HL-60 (cell line): ENCODE results near the gene MSH3.

Experiments
- DNase-seq, 2 experiments: peaks; one replicate each; pipeline ENCODE4 v3.0.0-alpha.2; 2010 to 2020; ENCODE audit warnings: low read depth in 1 of 2, low spot score in 1 of 2
- H3K27ac ChIP-seq: fragments of 250-450 bp; sonication (Bioruptor Pico); replicated peaks from 2 replicates; pipeline ENCODE4 v1.5.1; 2020; ENCODE audit warnings: mild to moderate bottlenecking, moderate library complexity
- H3K27me3 ChIP-seq: fragments of 250-450 bp; sonication (Bioruptor Pico); 2 replicates; pipeline ENCODE4 v1.5.1; 2021; ENCODE audit warnings: mild to moderate bottlenecking, moderate library complexity; ENCODE audit not compliant: insufficient read depth, poor library complexity, severe bottlenecking
- H3K4me3 ChIP-seq: replicated peaks from 2 replicates; pipeline ENCODE4 v1.5.1; 2011; ENCODE audit warnings: mild to moderate bottlenecking, control low read depth, low read length; ENCODE audit not compliant: insufficient read depth
- CTCF ChIP-seq: IDR thresholded peaks from one replicate; pipeline ENCODE4 v1.5.1; 2011; ENCODE audit warnings: low read length, control low read depth, inconsistent platforms; ENCODE audit not compliant: insufficient read depth
- GABPA ChIP-seq: IDR thresholded peaks from 2 replicates; pipeline ENCODE4 v1.6.1; 2012; ENCODE audit warnings: low read depth
- POLR2AphosphoS5 ChIP-seq: IDR thresholded peaks from 2 replicates; pipeline ENCODE4 v1.6.1; 2012; ENCODE audit warnings: low read depth
- SPI1 ChIP-seq: IDR thresholded peaks from 2 replicates; pipeline ENCODE4 v1.6.1; 2012; ENCODE audit warnings: low read depth, mild to moderate bottlenecking, borderline replicate concordance
- TF ChIP-seq, protein P1 (sequence below): IDR thresholded peaks from 2 replicates; pipeline ENCODE4 v1.6.1; 2012; ENCODE audit warnings: low read depth; ENCODE audit not compliant: insufficient replicate concordance

Gene MSH3

GRCh38 chr5:80798166-80798565 lies 143.7 kb downstream of the MSH3 start:
- no peak for DNase-seq
- Histone ChIP-seq H3K4me3 (no peak overlapping the region), H3K27ac (no peak overlapping the region), H3K27me3 (no peaks in the 10 kb centered on the region)
- TF ChIP-seq, protein P1, sequence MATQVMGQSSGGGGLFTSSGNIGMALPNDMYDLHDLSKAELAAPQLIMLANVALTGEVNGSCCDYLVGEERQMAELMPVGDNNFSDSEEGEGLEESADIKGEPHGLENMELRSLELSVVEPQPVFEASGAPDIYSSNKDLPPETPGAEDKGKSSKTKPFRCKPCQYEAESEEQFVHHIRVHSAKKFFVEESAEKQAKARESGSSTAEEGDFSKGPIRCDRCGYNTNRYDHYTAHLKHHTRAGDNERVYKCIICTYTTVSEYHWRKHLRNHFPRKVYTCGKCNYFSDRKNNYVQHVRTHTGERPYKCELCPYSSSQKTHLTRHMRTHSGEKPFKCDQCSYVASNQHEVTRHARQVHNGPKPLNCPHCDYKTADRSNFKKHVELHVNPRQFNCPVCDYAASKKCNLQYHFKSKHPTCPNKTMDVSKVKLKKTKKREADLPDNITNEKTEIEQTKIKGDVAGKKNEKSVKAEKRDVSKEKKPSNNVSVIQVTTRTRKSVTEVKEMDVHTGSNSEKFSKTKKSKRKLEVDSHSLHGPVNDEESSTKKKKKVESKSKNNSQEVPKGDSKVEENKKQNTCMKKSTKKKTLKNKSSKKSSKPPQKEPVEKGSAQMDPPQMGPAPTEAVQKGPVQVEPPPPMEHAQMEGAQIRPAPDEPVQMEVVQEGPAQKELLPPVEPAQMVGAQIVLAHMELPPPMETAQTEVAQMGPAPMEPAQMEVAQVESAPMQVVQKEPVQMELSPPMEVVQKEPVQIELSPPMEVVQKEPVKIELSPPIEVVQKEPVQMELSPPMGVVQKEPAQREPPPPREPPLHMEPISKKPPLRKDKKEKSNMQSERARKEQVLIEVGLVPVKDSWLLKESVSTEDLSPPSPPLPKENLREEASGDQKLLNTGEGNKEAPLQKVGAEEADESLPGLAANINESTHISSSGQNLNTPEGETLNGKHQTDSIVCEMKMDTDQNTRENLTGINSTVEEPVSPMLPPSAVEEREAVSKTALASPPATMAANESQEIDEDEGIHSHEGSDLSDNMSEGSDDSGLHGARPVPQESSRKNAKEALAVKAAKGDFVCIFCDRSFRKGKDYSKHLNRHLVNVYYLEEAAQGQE: no peak
- no peak for TF ChIP-seq SPI1
- TF ChIP-seq CTCF: no peak
- TF ChIP-seq GABPA: no peak
- TF ChIP-seq POLR2AphosphoS5: no peak

DNA sequence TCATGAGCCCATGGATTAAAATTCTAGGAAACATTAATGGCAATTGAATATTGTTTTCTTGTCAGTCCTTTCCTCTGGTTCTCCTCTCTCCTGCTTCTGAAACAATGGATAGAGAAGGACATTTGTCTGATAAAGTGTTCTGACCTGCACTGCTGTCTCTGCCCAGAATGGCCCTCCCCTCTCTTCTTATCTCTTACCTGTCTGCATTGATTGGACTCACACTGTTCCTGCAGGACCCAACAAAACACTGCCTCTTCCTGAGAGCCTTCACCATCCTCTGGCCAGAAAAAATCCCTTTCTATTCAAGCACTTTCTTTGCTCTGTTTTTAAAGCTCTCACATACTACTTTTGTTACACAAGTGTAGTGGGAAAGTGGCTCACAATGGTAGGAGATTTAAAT lies 144.2 kb downstream of the MSH3 start:
- no peaks in the 10 kb centered on the region for H3K27me3 ChIP-seq
- no peak overlapping the region for H3K4me3 ChIP-seq
- TF ChIP-seq POLR2AphosphoS5: no peak
- H3K27ac ChIP-seq: no peak overlapping the region
- no peak for DNase-seq

DNA sequence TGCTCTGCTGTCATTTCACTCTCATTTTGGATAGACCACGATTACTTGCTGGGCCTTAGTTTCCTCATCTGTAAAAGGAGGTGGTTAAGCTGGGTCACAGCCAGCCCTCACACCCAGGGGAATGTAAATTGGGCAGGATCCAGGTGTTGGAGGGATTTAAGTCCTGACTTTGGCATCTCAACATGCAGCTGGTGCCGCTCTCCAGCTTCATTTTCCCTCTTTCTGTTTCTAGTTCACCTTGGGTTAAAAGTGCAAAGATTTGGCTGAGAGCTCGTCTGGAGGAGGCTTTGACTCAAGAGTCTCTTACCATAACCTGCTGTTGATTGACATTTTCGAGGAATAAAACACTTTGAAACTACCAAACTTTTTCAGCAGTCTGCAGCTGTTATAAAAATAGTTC lies 144.6 kb downstream of the MSH3 start:
- TF ChIP-seq CTCF: no peak
- no peak for TF ChIP-seq POLR2AphosphoS5
- no peak for TF ChIP-seq SPI1
- TF ChIP-seq GABPA: no peak
- TF ChIP-seq, protein P1: no peak
- Histone ChIP-seq H3K4me3 (no peak overlapping the region), H3K27ac (no peak overlapping the region), H3K27me3 (no peaks in the 10 kb centered on the region)
- DNase-seq: no peak

- Histone ChIP-seq H3K27ac (no peak overlapping the region), H3K4me3 (no peak overlapping the region), H3K27me3 (no peaks in the 10 kb centered on the region)
- no peak for TF ChIP-seq CTCF
- TF ChIP-seq, protein P1: no peak
- no peak for TF ChIP-seq GABPA
- TF ChIP-seq POLR2AphosphoS5: no peak
- TF ChIP-seq SPI1: no peak
- no peak for DNase-seq
Measured at GRCh38 chr5:80799573-80799972, 145.1 kb downstream of the MSH3 start.
